Hippocampal formation (tissue), 2 donors: ENCODE results near the gene UTP18.
A peak's percentile ranks its signal among the peaks of the same experiment; 100 is the strongest.
"Not testable (repeated sequence)": the region's sequence is repeated elsewhere in the genome, so short reads cannot be mapped to it uniquely, and the experiment has no call there.

Source experiments
- DNase-seq, 2 donors: peaks; one replicate each; lab custom pipeline; 2025; lab: John Stamatoyannopoulos, UW

The UTP18 gene

GRCh38 chr17:51260237-51261023 is at the start of gene UTP18:
UTP18 (plus strand) TSS chr17:51260546; CDS start chr17:51260585, 39 bp downstream.
- peak; percentile 96 to 99 for DNase-seq

- DNase-seq = no peak
Measured at GRCh38 chr17:51214920-51215319, 45.4 kb upstream of the UTP18 start.

GRCh38 chr17:51217946-51218345 is 42.4 kb upstream of the UTP18 start:
- DNase-seq = no peak

- DNase-seq = no peak
Measured at GRCh38 chr17:51221322-51221721, 39.0 kb upstream of the UTP18 start.

- no peak for DNase-seq
Measured at GRCh38 chr17:51224402-51225262, 35.7 kb upstream of the UTP18 start.

GRCh38 chr17:51225523-51225922 is 34.8 kb upstream of the UTP18 start:
- DNase-seq = not testable (repeated sequence)

GRCh38 chr17:51228161-51228560 is 32.2 kb upstream of the UTP18 start:
- DNase-seq = no peak

GRCh38 chr17:51229889-51230288 is 30.5 kb upstream of the UTP18 start:
- no peak for DNase-seq

- no peak for DNase-seq
Measured at GRCh38 chr17:51230306-51230705, 30.0 kb upstream of the UTP18 start.

GRCh38 chr17:51231999-51232398 is 28.3 kb upstream of the UTP18 start:
- no peak for DNase-seq

- no peak for DNase-seq
Measured at GRCh38 chr17:51234162-51234561, 26.2 kb upstream of the UTP18 start.

GRCh38 chr17:51238255-51238887 is 22.0 kb upstream of the UTP18 start:
- no peak for DNase-seq

GRCh38 chr17:51240275-51240674 is 20.1 kb upstream of the UTP18 start:
- DNase-seq = no peak

GRCh38 chr17:51244041-51244440 is 16.3 kb upstream of the UTP18 start:
- DNase-seq = no peak

GRCh38 chr17:51245535-51245934 is 14.8 kb upstream of the UTP18 start:
- no peak for DNase-seq

GRCh38 chr17:51250314-51250840 is 10.0 kb upstream of the UTP18 start:
- DNase-seq = no peak

- no peak for DNase-seq
Measured at GRCh38 chr17:51251010-51251409, 9.3 kb upstream of the UTP18 start.

GRCh38 chr17:51255673-51256072 is 4.7 kb upstream of the UTP18 start:
- DNase-seq = no peak

- DNase-seq = no peak
Measured at GRCh38 chr17:51256101-51256500, 4.2 kb upstream of the UTP18 start.

GRCh38 chr17:51257150-51258081 is 2.9 kb upstream of the UTP18 start:
- DNase-seq = no peak
